ENCODE measurements around the gene OR10J1.

OR10J1 gene

DNA sequence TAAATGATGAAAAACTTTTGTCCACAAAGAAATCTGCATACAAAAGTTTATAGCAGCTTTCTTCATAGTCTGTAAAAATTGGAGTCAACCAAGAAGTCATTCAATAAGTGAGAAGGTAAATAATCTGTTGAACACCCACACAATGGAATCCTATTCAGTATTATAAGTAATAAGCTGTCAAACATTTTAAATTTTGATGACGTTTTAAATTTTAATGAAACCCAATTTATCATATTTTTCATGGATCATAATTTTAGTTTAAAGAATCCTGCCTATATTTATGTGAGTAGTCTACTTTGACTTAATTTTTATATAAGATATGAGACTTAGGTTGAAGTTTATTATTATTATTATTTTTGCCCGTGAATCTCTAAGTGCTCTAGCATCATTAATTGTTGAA lies 20.0 kb downstream of the OR10J1 start:
- no peak for TF ChIP-seq CTCF (IDR thresholded peaks at IDR 0.05)
- H3K4me1 ChIP-seq = no peaks in the 10 kb centered on the region
- no peak overlapping the region for H3K9ac ChIP-seq
- no peaks in the 10 kb centered on the region for H3K27me3 ChIP-seq (ENCODE audit: control insufficient read depth, insufficient read depth, low read length)
- no peak overlapping the region for H2AFZ ChIP-seq
- no peak overlapping the region for H3K4me3 ChIP-seq (ENCODE audit: low read depth, low read length)
- H3K36me3 ChIP-seq (ENCODE audit: control insufficient read depth, insufficient read depth, low read length) = no peaks in the 10 kb centered on the region
- H3K79me2 ChIP-seq = no peaks in the 10 kb centered on the region
- H3K27ac ChIP-seq = no peak overlapping the region
- H3K4me2 ChIP-seq (ENCODE audit: low read length) = no peak overlapping the region
- no peaks in the 10 kb centered on the region for H3K9me3 ChIP-seq (ENCODE audit: control insufficient read depth, low read length)

GRCh38 chr1:159465191-159465603 lies 25.7 kb downstream of the OR10J1 start:
- TF ChIP-seq CTCF (IDR thresholded peaks at IDR 0.05) = no peak

DNA sequence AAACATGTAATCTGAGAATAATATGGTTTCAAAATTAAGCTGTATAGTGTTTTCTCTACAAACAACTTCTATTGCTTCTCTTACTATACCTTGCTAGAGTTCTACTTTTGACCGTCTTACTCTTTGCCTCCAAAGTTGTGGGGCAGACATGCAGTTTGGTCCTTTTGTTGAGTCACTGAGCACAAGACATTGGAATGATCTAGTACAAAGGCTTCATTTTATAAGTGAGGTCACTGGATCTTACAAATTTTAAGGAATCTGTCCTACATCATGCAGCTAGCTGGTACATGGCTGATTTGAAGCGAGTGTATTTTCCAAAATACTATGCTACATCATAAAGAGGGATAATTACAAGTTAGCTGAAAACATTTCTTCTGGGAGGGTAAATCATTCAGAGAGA lies 28.8 kb downstream of the OR10J1 start:
- TF ChIP-seq CTCF (IDR thresholded peaks at IDR 0.05) = no peak
- H3K4me3 ChIP-seq (ENCODE audit: low read depth, low read length) = no peak overlapping the region
- H3K36me3 ChIP-seq (ENCODE audit: control insufficient read depth, insufficient read depth, low read length) = no peaks in the 10 kb centered on the region

More at GRCh38 chr1:159465191-159465603, 25.7 kb downstream of the OR10J1 start:
- Histone ChIP-seq H3K9ac (no peak overlapping the region), H3K27ac (no peak overlapping the region), H3K4me2 (ENCODE audit: low read length) (no peak overlapping the region), H3K27me3 (ENCODE audit: control insufficient read depth, insufficient read depth, low read length) (no peaks in the 10 kb centered on the region), H2AFZ (no peak overlapping the region), H3K36me3 (ENCODE audit: control insufficient read depth, insufficient read depth, low read length) (no peaks in the 10 kb centered on the region), H3K9me3 (ENCODE audit: control insufficient read depth, low read length) (no peaks in the 10 kb centered on the region), H3K4me3 (ENCODE audit: low read depth, low read length) (no peak overlapping the region), H3K4me1 (no peaks in the 10 kb centered on the region), H3K79me2 (no peaks in the 10 kb centered on the region)

DNA sequence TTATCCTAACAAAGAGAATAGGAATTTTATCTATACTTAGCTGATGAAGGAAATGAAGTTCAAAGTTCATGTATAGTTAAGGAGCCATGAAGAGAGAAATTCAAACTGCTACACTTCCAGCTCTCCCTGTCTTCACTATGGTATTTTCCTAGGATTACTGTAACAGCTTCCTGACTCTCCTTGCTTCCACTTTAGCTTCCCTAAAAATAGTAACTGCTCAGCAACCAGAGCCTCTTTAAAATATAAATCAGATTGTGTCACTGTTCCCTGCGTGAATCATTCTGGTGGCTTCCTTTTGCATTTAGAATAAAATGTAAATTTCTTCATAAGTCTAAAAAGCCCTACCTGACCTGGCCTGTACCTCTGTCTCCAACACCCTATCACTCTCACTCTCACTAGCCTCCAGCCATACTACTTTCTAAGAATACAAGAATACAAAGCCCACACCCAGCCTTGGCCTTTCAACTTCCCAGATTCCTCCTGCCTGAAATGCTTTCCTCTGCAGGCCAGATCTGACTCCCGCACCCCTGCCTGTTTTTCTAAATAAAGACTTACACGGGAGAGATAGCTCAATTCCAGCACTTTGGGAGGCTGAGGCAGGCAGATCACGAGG lies 30.5 kb downstream of the OR10J1 start:
- H3K4me1 ChIP-seq = no peaks in the 10 kb centered on the region
- H3K9ac ChIP-seq = no peak overlapping the region
- H3K79me2 ChIP-seq = no peaks in the 10 kb centered on the region
- no peak overlapping the region for H3K4me3 ChIP-seq (ENCODE audit: low read depth, low read length)
- no peak for TF ChIP-seq CTCF (IDR thresholded peaks at IDR 0.05)
- no peaks in the 10 kb centered on the region for H3K27me3 ChIP-seq (ENCODE audit: control insufficient read depth, insufficient read depth, low read length)
- H2AFZ ChIP-seq = no peak overlapping the region
- no peaks in the 10 kb centered on the region for H3K36me3 ChIP-seq (ENCODE audit: control insufficient read depth, insufficient read depth, low read length)
- no peak overlapping the region for H3K27ac ChIP-seq
- H3K4me2 ChIP-seq (ENCODE audit: low read length) = no peak overlapping the region
- no peaks in the 10 kb centered on the region for H3K9me3 ChIP-seq (ENCODE audit: control insufficient read depth, low read length)

More for the DNA sequence above, 28.8 kb downstream of the OR10J1 start:
- H3K27ac ChIP-seq = no peak overlapping the region
- H3K27me3 ChIP-seq (ENCODE audit: control insufficient read depth, insufficient read depth, low read length) = no peaks in the 10 kb centered on the region
- no peak overlapping the region for H3K9ac ChIP-seq
- H2AFZ ChIP-seq = no peak overlapping the region
- H3K9me3 ChIP-seq (ENCODE audit: control insufficient read depth, low read length) = no peaks in the 10 kb centered on the region
- H3K79me2 ChIP-seq = no peaks in the 10 kb centered on the region
- no peaks in the 10 kb centered on the region for H3K4me1 ChIP-seq
- H3K4me2 ChIP-seq (ENCODE audit: low read length) = no peak overlapping the region

DNA sequence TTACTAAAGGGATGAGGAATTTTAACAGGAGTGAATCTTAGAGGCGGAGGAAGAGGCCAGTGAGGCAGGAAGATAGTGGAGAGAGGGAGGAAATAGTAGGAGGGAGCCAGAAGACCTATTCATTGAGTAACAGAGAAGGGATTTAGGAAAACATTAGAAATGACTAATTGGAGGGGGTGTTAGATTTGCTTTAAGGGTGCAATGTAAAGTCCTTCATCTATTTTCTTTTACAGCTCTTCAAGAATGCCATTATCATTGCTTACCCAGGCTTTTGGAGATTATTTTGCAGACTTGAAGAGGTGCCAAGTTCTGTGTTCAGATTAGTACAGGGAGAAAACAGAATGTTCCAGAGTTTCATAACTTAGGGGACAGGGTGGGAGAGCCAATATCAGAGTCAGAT lies 33.8 kb downstream of the OR10J1 start:
- TF ChIP-seq CTCF (IDR thresholded peaks at IDR 0.05) = no peak
- no peaks in the 10 kb centered on the region for H3K79me2 ChIP-seq
- H3K4me2 ChIP-seq (ENCODE audit: low read length) = no peak overlapping the region
- H3K27me3 ChIP-seq (ENCODE audit: control insufficient read depth, insufficient read depth, low read length) = no peaks in the 10 kb centered on the region
- H3K4me1 ChIP-seq = no peaks in the 10 kb centered on the region
- no peak overlapping the region for H3K4me3 ChIP-seq (ENCODE audit: low read depth, low read length)
- no peak overlapping the region for H3K27ac ChIP-seq
- H3K9me3 ChIP-seq (ENCODE audit: control insufficient read depth, low read length) = no peaks in the 10 kb centered on the region
- no peak overlapping the region for H2AFZ ChIP-seq
- H3K9ac ChIP-seq = no peak overlapping the region
- H3K36me3 ChIP-seq (ENCODE audit: control insufficient read depth, insufficient read depth, low read length) = no peaks in the 10 kb centered on the region

All from parathyroid adenoma (tissue), 2 donors.